ENCODE measurements around the gene MYOD1.

The MYOD1 gene

GRCh38 chr11:17719028-17719937 is at the start of gene MYOD1:
TSS of gene MYOD1 (plus strand) at chr11:17719571. CDS start at chr11:17719783, 212 bp downstream.
- DNase-seq (ENCODE audit: low read depth) = no peak

GRCh38 chr11:17672469-17672868 is 46.9 kb upstream of the MYOD1 start:
- no peak for DNase-seq (ENCODE audit: low read depth)

GRCh38 chr11:17673951-17674350 is 45.4 kb upstream of the MYOD1 start:
- no peak for DNase-seq (ENCODE audit: low read depth)

- DNase-seq (ENCODE audit: low read depth) = no peak
Observed at GRCh38 chr11:17682848-17683247, 36.5 kb upstream of the MYOD1 start.

- no peak for DNase-seq (ENCODE audit: low read depth)
Observed at GRCh38 chr11:17683377-17684161, 35.8 kb upstream of the MYOD1 start.

GRCh38 chr11:17684550-17684949 is 34.8 kb upstream of the MYOD1 start:
- no peak for DNase-seq (ENCODE audit: low read depth)

GRCh38 chr11:17686231-17686980 is 33.0 kb upstream of the MYOD1 start:
- no peak for DNase-seq (ENCODE audit: low read depth)

GRCh38 chr11:17687946-17688670 is 31.3 kb upstream of the MYOD1 start:
- no peak for DNase-seq (ENCODE audit: low read depth)

GRCh38 chr11:17691550-17691949 is 27.8 kb upstream of the MYOD1 start:
- DNase-seq (ENCODE audit: low read depth) = no peak

- no peak for DNase-seq (ENCODE audit: low read depth)
Observed at GRCh38 chr11:17691976-17692375, 27.4 kb upstream of the MYOD1 start.

- no peak for DNase-seq (ENCODE audit: low read depth)
Observed at GRCh38 chr11:17692931-17693330, 26.4 kb upstream of the MYOD1 start.

- no peak for DNase-seq (ENCODE audit: low read depth)
Observed at GRCh38 chr11:17693531-17693930, 25.8 kb upstream of the MYOD1 start.

GRCh38 chr11:17694494-17695110 is 24.8 kb upstream of the MYOD1 start:
- DNase-seq (ENCODE audit: low read depth) = no peak

- no peak for DNase-seq (ENCODE audit: low read depth)
Observed at GRCh38 chr11:17695454-17696441, 23.6 kb upstream of the MYOD1 start.

GRCh38 chr11:17696741-17697140 is 22.6 kb upstream of the MYOD1 start:
- no peak for DNase-seq (ENCODE audit: low read depth)

GRCh38 chr11:17697175-17697949 is 22.0 kb upstream of the MYOD1 start:
- DNase-seq (ENCODE audit: low read depth) = no peak

- DNase-seq (ENCODE audit: low read depth) = no peak
Observed at GRCh38 chr11:17699147-17700114, 19.9 kb upstream of the MYOD1 start.

GRCh38 chr11:17700991-17701390 is 18.4 kb upstream of the MYOD1 start:
- no peak for DNase-seq (ENCODE audit: low read depth)
